K562 (cell line): ENCODE data around the gene CABP4. TPM values are rescaled to one million over a fixed set of nuclear protein-coding genes. Genes with fewer than 3 reads are reported as not detected.

Experiments
- FUS ChIP-seq: fragments of 200-400 bp; formaldehyde crosslinking; optimal IDR thresholded peaks from 2 replicates; pipeline ENCODE3; 2017; ENCODE audit warnings: low read depth, low read length
- HOMEZ ChIP-seq: fragments of 250-450 bp; sonication (Bioruptor Pico); IDR thresholded peaks from 2 replicates; pipeline ENCODE4 v1.4.0; 2020; ENCODE audit warnings: mild to moderate bottlenecking, moderate library complexity
- POLR2A ChIP-seq: fragments of 450-650 bp; conservative IDR thresholded peaks from 2 replicates; pipeline ENCODE4 v1.6.1; 2016
- SAFB ChIP-seq: fragments of 200-400 bp; formaldehyde crosslinking; IDR thresholded peaks from 2 replicates; pipeline ENCODE4 v1.6.1; 2017; ENCODE audit warnings: low read depth, low read length, borderline replicate concordance
- SAFB2 ChIP-seq: fragments of 200-400 bp; formaldehyde crosslinking; IDR thresholded peaks from 2 replicates; pipeline ENCODE4 v1.6.1; 2018; ENCODE audit warnings: borderline replicate concordance, low read length, low read depth, moderate library complexity; ENCODE audit not compliant: severe bottlenecking
- TAF1 ChIP-seq: IDR thresholded peaks from 2 replicates; pipeline ENCODE4 v1.6.1; 2011; ENCODE audit warnings: mild to moderate bottlenecking, low read length, moderate library complexity; ENCODE audit not compliant: insufficient read depth, control insufficient read depth, severe bottlenecking; ENCODE audit errors: extremely low read depth
- TAF15 ChIP-seq: fragments of 200-400 bp; formaldehyde crosslinking; IDR thresholded peaks from 2 replicates; pipeline ENCODE4 v1.6.1; 2017; ENCODE audit warnings: mild to moderate bottlenecking, low read depth, low read length, moderate library complexity
- ZNF197 ChIP-seq: fragments of 200-800 bp; sonication (Bioruptor generic); IDR thresholded peaks from 2 replicates; pipeline ENCODE4 v1.6.1; 2016; ENCODE audit warnings: low read depth, missing genetic modification characterization, missing compliant biosample characterization
- ZNF282 ChIP-seq: sonication (generic); formaldehyde crosslinking; IDR thresholded peaks from 2 replicates; pipeline ENCODE4 v1.8.1; 2023; ENCODE audit warnings: missing genetic modification reagents
- polyA plus RNA-seq, 8 experiments: library from polyadenylated mRNA; depleted of rRNA in 4 of 8; stranded (reverse) in 5 of 8; unstranded in 3 of 8; fragments of >200 nt; fragmentation: Nextera tagmentation in 2 of 8; fragmentation: Illumina TruSeq in 1 of 8; extraction: Ambion mirVana in 2 of 8; extraction: Trizol in 1 of 8; gene quantifications; 2 replicates each; pipeline versions ENCODE4 v1.2.1 to v1.2.3, GENCODE V29; 2011 to 2014; ENCODE audit warnings: inconsistent platforms in 1 of 8, missing spikeins in 1 of 8
- total RNA-seq, 7 experiments: library from RNA; depleted of rRNA in 6 of 7; stranded (reverse); fragments of >200 nt in 6 of 7; fragmentation: Illumina TruSeq in 2 of 7; extraction: Trizol in 2 of 7; gene quantifications; 2 replicates each; pipeline versions ENCODE4 v1.2.1 to v1.2.3, GENCODE V29; 2011 to 2021; ENCODE audit warnings: low replicate concordance in 1 of 7
- TF ChIP-seq, protein P1 (sequence below): fragments of 250-450 bp; sonication (Bioruptor Pico); IDR thresholded peaks from 2 replicates; pipeline ENCODE4 v1.4.0; 2020; ENCODE audit warnings: mild to moderate bottlenecking
- TF ChIP-seq, protein P2 (sequence below): sonication (generic); formaldehyde crosslinking; IDR thresholded peaks from 2 replicates; pipeline ENCODE4 v1.8.1; 2023; ENCODE audit warnings: mild to moderate bottlenecking, missing genetic modification reagents

The CABP4 gene
- total and polyA plus RNA-seq, 9 of the 15 experiments (the other 6 are each of a cell fraction or from before 2014, with no cell fraction given), result 0.11 TPM; not detected in 8

GRCh38 chr11:67428052-67429001 lies 26.8 kb upstream of the CABP4 start, which contains the start of gene RPS6KB2 (continued):
- TF ChIP-seq, protein P1, sequence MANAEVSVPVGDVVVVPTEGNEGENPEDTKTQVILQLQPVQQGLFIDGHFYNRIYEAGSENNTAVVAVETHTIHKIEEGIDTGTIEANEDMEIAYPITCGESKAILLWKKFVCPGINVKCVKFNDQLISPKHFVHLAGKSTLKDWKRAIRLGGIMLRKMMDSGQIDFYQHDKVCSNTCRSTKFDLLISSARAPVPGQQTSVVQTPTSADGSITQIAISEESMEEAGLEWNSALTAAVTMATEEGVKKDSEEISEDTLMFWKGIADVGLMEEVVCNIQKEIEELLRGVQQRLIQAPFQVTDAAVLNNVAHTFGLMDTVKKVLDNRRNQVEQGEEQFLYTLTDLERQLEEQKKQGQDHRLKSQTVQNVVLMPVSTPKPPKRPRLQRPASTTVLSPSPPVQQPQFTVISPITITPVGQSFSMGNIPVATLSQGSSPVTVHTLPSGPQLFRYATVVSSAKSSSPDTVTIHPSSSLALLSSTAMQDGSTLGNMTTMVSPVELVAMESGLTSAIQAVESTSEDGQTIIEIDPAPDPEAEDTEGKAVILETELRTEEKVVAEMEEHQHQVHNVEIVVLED (CRISPR knock-in tag), result peak; percentile 75
- TF ChIP-seq POLR2A (peak; percentile 89), TAF1 (peak; percentile 88), ZNF282 (CRISPR knock-in tag) (0 out of 2 replicates have a peak, but pooled peaks have one; percentile 20), SAFB (no peak), FUS (no peak), HOMEZ (CRISPR knock-in tag) (no peak), ZNF197 (CRISPR knock-in tag) (peak; percentile 78; the same call in 1 of the 2 replicates), TAF15 (no peak), SAFB2 (no peak)
- TF ChIP-seq, protein P2, sequence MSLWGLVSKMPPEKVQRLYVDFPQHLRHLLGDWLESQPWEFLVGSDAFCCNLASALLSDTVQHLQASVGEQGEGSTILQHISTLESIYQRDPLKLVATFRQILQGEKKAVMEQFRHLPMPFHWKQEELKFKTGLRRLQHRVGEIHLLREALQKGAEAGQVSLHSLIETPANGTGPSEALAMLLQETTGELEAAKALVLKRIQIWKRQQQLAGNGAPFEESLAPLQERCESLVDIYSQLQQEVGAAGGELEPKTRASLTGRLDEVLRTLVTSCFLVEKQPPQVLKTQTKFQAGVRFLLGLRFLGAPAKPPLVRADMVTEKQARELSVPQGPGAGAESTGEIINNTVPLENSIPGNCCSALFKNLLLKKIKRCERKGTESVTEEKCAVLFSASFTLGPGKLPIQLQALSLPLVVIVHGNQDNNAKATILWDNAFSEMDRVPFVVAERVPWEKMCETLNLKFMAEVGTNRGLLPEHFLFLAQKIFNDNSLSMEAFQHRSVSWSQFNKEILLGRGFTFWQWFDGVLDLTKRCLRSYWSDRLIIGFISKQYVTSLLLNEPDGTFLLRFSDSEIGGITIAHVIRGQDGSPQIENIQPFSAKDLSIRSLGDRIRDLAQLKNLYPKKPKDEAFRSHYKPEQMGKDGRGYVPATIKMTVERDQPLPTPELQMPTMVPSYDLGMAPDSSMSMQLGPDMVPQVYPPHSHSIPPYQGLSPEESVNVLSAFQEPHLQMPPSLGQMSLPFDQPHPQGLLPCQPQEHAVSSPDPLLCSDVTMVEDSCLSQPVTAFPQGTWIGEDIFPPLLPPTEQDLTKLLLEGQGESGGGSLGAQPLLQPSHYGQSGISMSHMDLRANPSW (CRISPR knock-in tag), result no peak
